Esophagus squamous epithelium (tissue), 5 donors: ENCODE results near the gene LSG1. TPM values are rescaled to one million over a fixed set of nuclear protein-coding genes. Genes with fewer than 3 reads are reported as not detected.

Experiments used
- DNase-seq: peaks from one replicate; lab custom pipeline; 2025; lab: John Stamatoyannopoulos, UW
- H3K27ac ChIP-seq, 4 donors: fragments of 200-600 bp; sonication (generic); one replicate each; pipeline ENCODE4 v1.5.1; 2016 to 2019; ENCODE audit warnings: mild to moderate bottlenecking in 1 of 4
- H3K27me3 ChIP-seq, 4 donors: fragments of 200-600 bp; sonication (generic); 1 replicate in 3 of 4; 2 replicates in 1 of 4; pipeline versions ENCODE4 v1.5.1 to v1.6.0; 2017 to 2021; ENCODE audit warnings: antibody characterized with exemption in 1 of 4
- H3K36me3 ChIP-seq, 3 donors: fragments of 200-600 bp; sonication (generic); one replicate each; pipeline ENCODE4 v1.5.1; 2016 to 2019
- H3K4me1 ChIP-seq, 3 donors: fragments of 200-600 bp; sonication (generic); one replicate each; pipeline ENCODE4 v1.5.1; 2017 to 2019
- H3K4me3 ChIP-seq, 4 donors: fragments of 200-600 bp; sonication (generic); 1 replicate in 3 of 4; 2 replicates in 1 of 4; pipeline ENCODE4 v1.5.1; 2016 to 2019; ENCODE audit warnings: mild to moderate bottlenecking in 2 of 4, moderate library complexity in 1 of 4
- H3K9me3 ChIP-seq, 3 donors: fragments of 200-600 bp; sonication (generic); one replicate each; pipeline ENCODE4 v1.5.1; 2016 to 2019
- CTCF ChIP-seq, 6 experiments: fragments of 450-650 bp in 4 of 6; fragments of 200-600 bp in 2 of 6; sonication (generic) in 2 of 6; IDR thresholded peaks; one replicate each; pipeline ENCODE4 v1.5.1; 2016 to 2019; ENCODE audit warnings: antibody characterized with exemption in 6 of 6, mild to moderate bottlenecking in 4 of 6, moderate library complexity in 4 of 6
- POLR2A ChIP-seq, 4 donors: fragments of 450-650 bp; IDR thresholded peaks; one replicate each; pipeline ENCODE4 v1.6.1; 2017; ENCODE audit warnings: antibody characterized with exemption in 4 of 4, mild to moderate bottlenecking in 4 of 4, moderate library complexity in 3 of 4
- WGBS, 2 donors: methylation state at CpG; one replicate each; pipeline ENCODE4 v1.1.5; 2018; 5-methylcytosine and 5-hydroxymethylcytosine counted together
- intact Hi-C: fragments of 100-400 bp; cut with DNase I; formaldehyde crosslinking; loops from one replicate; pipeline ENCODE4 v1.15.0; 2022
- total RNA-seq, 4 donors: library from RNA; depleted of rRNA; stranded (reverse); fragments of >200 nt; gene quantifications; one replicate each; pipeline ENCODE4 v1.1.0, GENCODE V29; 2016
- donor health status: DM: yes; HTN: yes; CAD: no.

The LSG1 gene
- total RNA-seq, 4 donors from 2014 or later, result 25.6 to 42.0 (median 30.4) TPM

DNA sequence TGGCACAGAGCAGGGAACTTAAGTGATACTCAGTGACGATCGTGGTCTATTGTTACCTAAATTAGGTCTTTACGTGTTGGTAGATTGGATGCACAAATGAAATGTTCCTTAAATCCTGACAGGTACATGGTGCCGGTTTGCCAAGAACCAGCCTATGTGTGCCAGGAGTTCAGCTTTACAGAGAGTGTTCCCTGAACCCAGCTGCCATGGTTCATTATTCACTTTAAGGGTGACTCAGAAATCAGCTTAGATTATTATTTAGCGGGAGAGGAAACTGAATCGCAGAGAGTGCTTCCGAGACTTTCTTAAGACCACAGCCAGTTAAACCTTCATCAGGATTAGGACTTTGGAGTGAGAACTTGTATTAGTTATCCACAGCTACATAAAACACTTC is 35.2 kb upstream of the LSG1 start:
- TF ChIP-seq POLR2A (IDR thresholded peaks at IDR 0.05) (no peak), CTCF (IDR thresholded peaks at IDR 0.05) (no peak)
- peaks cover 0 to 23% (median 11%) of the 10 kb centered on the region in 3 donors for H3K4me1 ChIP-seq
- intact Hi-C loops, result no loop called here
- H3K4me3 ChIP-seq, result no peak overlapping the region
- 40 to 55% methylated on average over 6 to 7 of the region's 7 CpGs for WGBS, 2 donors
- H3K9me3 ChIP-seq, result no peaks in the 10 kb centered on the region
- no peak overlapping the region for H3K27ac ChIP-seq
- no peaks in the 10 kb centered on the region for H3K36me3 ChIP-seq
- no peak for DNase-seq
- H3K27me3 ChIP-seq, result no peaks in the 10 kb centered on the region

GRCh38 chr3:194705761-194706160 is 33.8 kb upstream of the LSG1 start:
- Histone ChIP-seq H3K27ac (no peak overlapping the region), H3K27me3 (no peaks in the 10 kb centered on the region), H3K4me1 (peaks cover 0 to 10% (median 3%) of the 10 kb centered on the region in 3 donors), H3K36me3 (no peaks in the 10 kb centered on the region), H3K4me3 (no peak overlapping the region), H3K9me3 (no peaks in the 10 kb centered on the region)
- WGBS, 2 donors, result 88 to 98% methylated on average over 5 to 8 of the region's 11 CpGs
- intact Hi-C loops, result no loop called here
- no peak for TF ChIP-seq POLR2A (IDR thresholded peaks at IDR 0.05)
- no peak for TF ChIP-seq CTCF (IDR thresholded peaks at IDR 0.05)
- DNase-seq, result no peak

DNA sequence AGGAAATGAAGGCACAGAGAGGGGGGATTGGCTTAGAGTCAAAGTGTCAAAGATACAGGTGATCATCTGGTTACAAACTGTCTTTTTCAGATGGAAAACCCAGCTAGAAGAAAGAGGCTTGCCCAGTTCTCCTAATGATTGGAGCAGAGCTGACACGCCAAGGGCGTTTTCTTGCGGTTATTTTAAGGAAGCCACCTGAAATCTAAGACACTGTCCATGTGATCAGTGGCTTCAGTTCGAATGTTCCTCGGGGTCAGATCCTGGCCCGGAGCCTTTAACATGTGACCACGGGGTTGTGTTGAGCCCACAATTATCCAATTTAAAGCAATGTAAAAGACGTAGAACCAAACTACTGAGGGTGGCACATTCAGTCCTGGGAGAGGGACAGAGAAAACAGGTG is 33.2 kb upstream of the LSG1 start:
- no peak for DNase-seq
- no peaks in the 10 kb centered on the region for H3K9me3 ChIP-seq
- H3K4me1 ChIP-seq, result peaks cover 0 to 10% (median 3%) of the 10 kb centered on the region in 3 donors
- no peak overlapping the region for H3K4me3 ChIP-seq
- H3K27me3 ChIP-seq, result no peaks in the 10 kb centered on the region
- 82 to 88% methylated on average over 8 of the region's 8 CpGs for WGBS, 2 donors
- H3K36me3 ChIP-seq, result no peaks in the 10 kb centered on the region
- H3K27ac ChIP-seq, result no peak overlapping the region
- intact Hi-C loops, result no loop called here
- TF ChIP-seq CTCF (IDR thresholded peaks at IDR 0.05), result no peak
- TF ChIP-seq POLR2A (IDR thresholded peaks at IDR 0.05), result no peak

- TF ChIP-seq POLR2A (IDR thresholded peaks at IDR 0.05) (no peak), CTCF (IDR thresholded peaks at IDR 0.05) (no peak)
- Histone ChIP-seq H3K36me3 (no peaks in the 10 kb centered on the region), H3K9me3 (peaks cover 0 to 14% (median 6%) of the 10 kb centered on the region in 3 donors), H3K27ac (no peak overlapping the region), H3K4me3 (no peak overlapping the region), H3K27me3 (no peaks in the 10 kb centered on the region), H3K4me1 (peaks cover 0 to 10% (median 3%) of the 10 kb centered on the region in 3 donors)
- 88 to 90% methylated on average over 9 of the region's 9 CpGs for WGBS, 2 donors
- intact Hi-C loops, result no loop called here
- no peak for DNase-seq
These were observed 30.6 kb upstream of the LSG1 start for GRCh38 chr3:194702545-194702944.

DNA sequence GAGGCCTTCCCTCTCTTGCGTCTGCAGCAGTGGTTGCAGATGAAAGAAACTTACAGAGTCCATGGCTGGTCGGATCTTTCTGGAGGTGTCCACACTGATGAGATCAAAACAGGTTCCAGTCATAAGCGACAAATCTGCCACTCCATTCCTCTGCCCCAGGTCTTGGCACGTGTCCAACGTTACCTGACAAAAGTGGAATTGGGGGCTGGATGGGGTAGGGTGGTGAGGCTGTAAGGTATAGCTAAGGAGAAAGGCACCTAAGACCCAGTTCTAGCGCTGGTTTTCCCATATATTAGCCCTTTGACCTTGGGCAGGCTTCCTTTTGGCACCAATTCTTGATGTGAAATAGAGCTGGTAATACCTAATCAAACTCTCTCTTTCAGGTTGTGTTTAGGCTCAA is 24.7 kb upstream of the LSG1 start:
- Histone ChIP-seq H3K9me3 (peaks cover 0 to 14% (median 6%) of the 10 kb centered on the region in 3 donors), H3K4me1 (no peaks in the 10 kb centered on the region), H3K27me3 (no peaks in the 10 kb centered on the region), H3K27ac (no peak overlapping the region), H3K36me3 (no peaks in the 10 kb centered on the region), H3K4me3 (no peak overlapping the region)
- intact Hi-C loops, result no loop called here
- 87 to 89% methylated on average over 3 to 6 of the region's 6 CpGs for WGBS, 2 donors
- no peak for TF ChIP-seq POLR2A (IDR thresholded peaks at IDR 0.05)
- no peak for TF ChIP-seq CTCF (IDR thresholded peaks at IDR 0.05)
- no peak for DNase-seq
